Right ventricle myocardium inferior (tissue), 1 donor: Measurements from ENCODE around the gene CYBC1. TPM values are rescaled to one million over a fixed set of nuclear protein-coding genes. Genes with fewer than 3 reads are reported as not detected.

Experiments
- ATAC-seq: fragments of 200-7000 bp; cut with Tn5 transposase; one replicate; pipeline ENCODE4 v1.9.1; 2020; ENCODE audit warnings: mild to moderate bottlenecking, moderate library complexity
- DNase-seq: peaks from one replicate; pipeline ENCODE4 v3.0.0; 2021; ENCODE audit errors: missing footprints
- intact Hi-C: fragments of 100-400 bp; cut with DNase I; formaldehyde crosslinking; loops from one replicate; pipeline ENCODE4 v1.11.0; 2022
- long read RNA-seq: library from polyadenylated mRNA; unstranded; transcript quantifications from one replicate; pipeline ENCODE4 v2.0.0, GENCODE V29; 2021
- total RNA-seq: library from RNA; stranded (reverse); fragmentation: NEBNext Ultra II Directional; extraction: Animal tissue kit (Norgen Biotek cat#: 25700); gene quantifications from one replicate; pipeline ENCODE4 v1.2.1, GENCODE V29; 2021
- donor health status: DM: no; HTN: yes; CAD: no; lungs with severe emphysema.

The CYBC1 gene
- 29.4 TPM for total RNA-seq
- long read RNA-seq, transcript CYBC1-201 (7 exons, 2,093 nt) = major isoform, 10 of 30 reads
- long read RNA-seq, partial matches to known transcripts = 1 of 30 reads
- long read RNA-seq, other reads (novel, unspliced or antisense) = 9 of 30 reads

DNA sequence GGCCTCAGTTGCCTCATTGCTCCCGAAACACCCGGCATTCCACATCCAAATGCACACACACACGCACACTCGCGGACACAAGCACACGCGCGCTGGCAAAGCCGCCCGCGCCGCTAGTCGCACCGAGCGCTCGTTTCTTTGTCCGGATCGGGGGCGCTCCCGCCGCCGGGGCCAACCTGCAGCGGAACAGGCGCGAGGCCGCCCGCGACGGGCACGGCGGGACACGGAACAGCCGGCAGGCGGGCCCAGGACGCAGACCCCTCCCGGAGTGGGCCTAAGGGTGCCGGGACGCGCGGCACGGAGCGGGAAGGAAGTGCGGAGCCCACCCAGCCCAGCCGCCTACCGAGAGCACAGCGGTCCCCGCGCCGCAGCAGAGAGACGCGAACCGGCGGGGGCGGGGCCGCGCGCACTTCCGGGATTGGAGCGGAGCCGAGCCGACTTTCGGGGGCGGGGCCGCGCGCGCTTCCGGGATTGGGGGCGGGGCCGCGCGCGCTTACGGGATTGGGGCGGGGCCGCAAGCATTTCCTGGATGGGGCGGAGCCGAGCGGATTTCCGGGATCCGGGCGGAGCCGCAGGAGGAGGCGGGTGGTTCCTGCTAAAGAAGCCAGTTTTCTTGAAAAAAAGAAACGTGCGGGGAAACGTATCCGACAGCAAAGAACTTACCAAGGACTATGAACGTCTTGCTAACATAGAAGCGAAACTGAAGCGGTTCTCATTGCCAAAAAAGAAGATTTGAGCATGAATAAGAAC, at the start of gene CYBC1:
CYBC1 (minus strand) TSS at position 396 of the 750 bp plus-strand sequence. CDS start 1,498 bp downstream, outside the sequence.
- intact Hi-C loops = loop anchor here (5.0 kb wide), 1 partner anchor 33 kb away; the partner anchor contains the start of genes HEXD and OGFOD3
- DNase-seq (peak; percentile 96), ATAC-seq (peak; percentile 96)

- DNase-seq (peak; percentile 74), ATAC-seq (peak; percentile 56)
- intact Hi-C loops = loop anchor here (1.0 to 5.0 kb wide), 2 partner anchors 22 to 55 kb away; partner anchors contain the start of gene FOXK2
Observed at GRCh38 chr17:82497483-82498405, 47.2 kb upstream of the CYBC1 start.

- DNase-seq (peak; percentile 99), ATAC-seq (peak; percentile 87)
- intact Hi-C loops = loop anchor here (1.0 to 5.0 kb wide), 2 partner anchors 23 to 56 kb away; partner anchors contain the start of gene FOXK2
Observed at GRCh38 chr17:82496529-82497434, 46.2 kb upstream of the CYBC1 start.

DNA sequence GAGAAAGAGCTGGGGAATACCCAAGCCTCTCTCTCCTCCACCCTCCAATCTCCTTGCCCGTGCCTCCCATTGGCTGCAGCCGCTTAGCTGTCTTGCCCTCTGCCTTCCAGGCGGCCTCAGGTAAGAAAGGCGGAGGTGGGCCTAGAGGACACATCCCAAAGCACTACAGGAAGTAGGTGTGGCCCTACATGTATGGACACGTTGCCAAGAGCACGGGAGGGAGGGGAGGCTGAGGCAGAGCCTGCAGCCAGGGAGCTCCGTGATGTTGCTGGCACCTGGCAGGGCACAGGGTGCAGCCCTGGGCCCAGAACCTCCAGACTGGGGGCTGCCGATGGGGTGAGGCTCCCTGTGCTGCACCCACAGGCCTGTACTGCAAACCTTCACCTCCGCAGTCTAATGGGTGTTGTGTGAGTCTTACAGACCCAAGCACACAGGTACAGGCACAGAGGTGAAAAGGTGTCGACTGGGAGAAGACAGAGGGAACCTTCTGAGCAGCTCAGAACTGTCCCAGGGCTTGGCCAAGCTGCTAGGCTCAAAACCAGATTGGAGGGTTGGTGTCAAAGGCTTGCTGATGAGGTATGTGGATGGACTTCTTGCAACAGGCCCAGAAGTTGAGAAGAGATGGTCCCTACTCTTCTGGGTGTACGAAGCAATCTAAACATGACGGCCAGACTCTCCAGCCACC, 45.4 kb upstream of the CYBC1 start:
- ATAC-seq = no peak
- intact Hi-C loops = loop anchor here (5.0 kb wide), 1 partner anchor 56 kb away; no protein-coding TSS in a partner anchor
- DNase-seq = no peak

DNA sequence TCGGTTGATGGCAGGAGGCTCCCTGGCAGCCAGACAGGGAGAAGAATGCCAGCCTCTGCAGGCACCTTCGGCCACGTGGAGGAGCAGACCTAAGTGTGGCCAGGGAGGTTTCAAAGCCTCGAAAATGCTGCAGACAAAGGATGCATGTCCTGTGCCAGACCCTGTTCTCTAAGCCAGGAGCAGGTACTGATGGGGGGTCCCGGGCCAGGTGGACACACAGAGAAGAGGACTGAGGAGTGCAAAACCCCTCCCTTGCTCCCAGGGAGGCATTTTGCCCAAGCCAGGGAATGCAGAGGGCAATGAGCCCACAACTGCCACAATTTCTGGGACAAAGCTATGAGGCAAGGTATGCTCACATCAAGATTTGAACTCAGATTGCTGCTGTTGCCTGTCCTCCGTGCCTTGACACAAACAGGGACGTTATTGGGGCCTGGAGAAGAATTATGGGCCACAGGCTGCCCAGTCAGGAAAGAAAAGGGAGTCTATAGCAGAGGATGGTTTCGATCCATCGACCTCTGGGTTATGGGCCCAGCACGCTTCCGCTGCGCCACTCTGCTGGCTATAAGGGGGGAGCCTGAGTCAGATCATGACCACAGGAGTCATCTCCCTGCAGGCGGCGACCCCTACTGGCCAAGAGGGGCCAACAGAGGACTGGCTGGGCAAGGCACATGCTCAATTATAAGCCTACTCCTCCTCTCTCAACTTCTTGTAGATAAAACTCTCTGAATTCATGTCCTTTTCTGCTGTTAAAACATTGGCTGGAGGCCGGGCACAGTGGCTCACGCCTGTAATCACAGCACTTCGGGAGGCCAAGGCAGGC, 43.9 kb upstream of the CYBC1 start:
- intact Hi-C loops = loop anchor here (5.0 kb wide), 1 partner anchor 58 kb away; no protein-coding TSS in a partner anchor
- ATAC-seq (peak; percentile 81), DNase-seq (peak; percentile 89)

DNA sequence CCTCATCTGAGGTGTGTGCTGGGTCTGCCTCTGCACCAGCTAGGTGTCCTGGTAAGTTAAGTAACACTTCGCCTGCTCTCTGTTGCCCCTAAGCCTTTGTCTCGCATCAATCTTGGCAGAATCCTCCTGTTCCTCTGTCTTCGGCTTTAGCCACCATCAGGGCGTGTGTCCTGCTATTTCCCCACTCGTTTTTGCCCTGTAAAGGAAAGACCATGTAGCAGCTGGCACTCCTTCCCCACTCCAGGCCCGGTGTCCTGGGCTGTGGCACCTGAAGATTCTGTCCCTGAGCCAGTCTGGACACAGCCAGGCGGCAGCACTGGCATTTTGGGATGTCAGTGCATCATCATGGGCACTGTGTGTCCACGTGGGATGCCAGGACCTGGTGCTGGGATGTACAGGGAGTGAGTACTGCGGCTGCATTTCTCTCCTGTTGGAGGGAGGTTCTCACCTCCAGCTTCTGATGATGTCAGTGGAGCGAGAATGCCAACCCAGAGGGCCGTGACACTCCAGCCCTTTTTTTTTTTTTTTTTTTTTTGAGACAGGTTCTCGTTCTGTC, 42.8 kb upstream of the CYBC1 start:
- no peak for ATAC-seq
- no peak for DNase-seq
- intact Hi-C loops = no loop called here

GRCh38 chr17:82492643-82493225, 42.2 kb upstream of the CYBC1 start:
- DNase-seq (no peak), ATAC-seq (no peak)
- intact Hi-C loops = no loop called here

GRCh38 chr17:82491533-82491932, 41.0 kb upstream of the CYBC1 start:
- ATAC-seq (no peak), DNase-seq (no peak)
- intact Hi-C loops = no loop called here

- intact Hi-C loops = no loop called here
- DNase-seq (no peak), ATAC-seq (no peak)
Observed at GRCh38 chr17:82491196-82491530, 40.6 kb upstream of the CYBC1 start.

- DNase-seq (no peak), ATAC-seq (no peak)
- intact Hi-C loops = no loop called here
Observed at GRCh38 chr17:82490512-82491195, 40.1 kb upstream of the CYBC1 start.

DNA sequence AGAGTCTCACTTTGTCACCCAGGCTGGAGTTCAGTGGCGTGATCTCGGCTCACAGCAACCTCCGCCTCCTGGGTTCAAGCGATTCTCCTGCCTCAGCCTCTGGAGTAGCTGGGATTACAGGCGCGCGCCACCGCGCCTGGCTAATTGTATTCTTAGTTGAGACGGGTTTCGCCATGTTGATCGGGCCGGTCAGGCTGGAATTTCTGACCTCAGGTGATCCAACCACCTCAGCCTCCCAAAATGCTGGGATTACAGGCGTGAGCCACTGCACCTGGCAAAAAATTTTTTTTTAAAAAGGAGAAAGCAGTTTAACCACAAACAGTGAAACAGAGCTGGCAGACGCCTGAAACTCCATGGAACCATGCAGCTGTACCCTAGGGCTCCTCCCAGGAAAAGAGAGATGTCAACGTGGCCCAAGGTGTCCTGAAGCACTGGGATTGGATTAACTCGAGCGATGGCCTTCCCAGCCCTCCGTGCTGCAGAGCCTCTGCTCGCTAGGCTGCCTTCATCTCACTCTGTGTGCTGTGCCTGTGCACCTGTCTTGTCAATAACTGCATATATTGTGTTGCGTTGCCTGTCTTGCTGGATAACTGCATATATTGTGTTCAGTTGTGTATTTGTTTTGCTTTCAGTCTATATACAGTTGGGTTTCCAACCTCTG, 39.4 kb upstream of the CYBC1 start:
- no peak for DNase-seq
- intact Hi-C loops = no loop called here
- no peak for ATAC-seq

DNA sequence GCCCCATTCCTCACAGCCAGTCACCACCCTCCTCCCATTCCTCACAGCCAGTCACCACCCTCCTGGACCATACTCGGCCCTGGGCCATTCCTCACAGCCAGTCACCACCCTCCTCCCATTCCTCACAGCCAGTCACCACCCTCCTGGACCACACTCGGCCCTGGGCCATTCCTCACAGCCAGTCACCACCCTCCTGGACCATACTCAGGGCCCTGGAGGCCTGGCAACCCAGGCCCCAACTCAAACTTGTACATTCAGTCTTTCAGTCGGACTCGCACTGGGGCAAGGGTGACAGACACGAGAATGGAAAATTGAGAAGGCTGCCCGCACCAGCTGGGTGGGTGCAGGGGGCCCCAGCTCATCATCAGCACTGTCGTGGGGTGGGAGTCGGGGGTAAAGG, 38.6 kb upstream of the CYBC1 start:
- ATAC-seq = peak; percentile 94
- intact Hi-C loops = no loop called here
- peak; percentile 82 for DNase-seq

DNA sequence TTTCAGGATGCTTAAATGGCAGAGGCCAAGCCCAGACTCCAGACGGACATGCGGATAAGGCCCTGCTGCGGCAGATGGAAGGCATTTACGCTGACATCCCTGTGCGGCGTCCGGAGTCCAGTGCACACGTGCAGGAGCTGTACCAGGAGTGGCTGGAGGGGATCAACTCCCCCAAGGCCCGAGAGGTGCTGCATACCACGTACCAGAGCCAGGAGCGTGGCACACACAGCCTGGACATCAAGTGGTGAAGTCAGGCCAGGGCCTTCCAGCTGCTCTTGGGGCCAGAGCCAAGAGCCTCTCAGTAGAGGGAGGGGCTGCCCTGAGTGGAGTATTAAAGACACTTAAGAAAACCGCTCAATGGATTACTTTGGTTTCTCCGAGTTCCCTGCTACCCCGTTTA, 37.4 kb upstream of the CYBC1 start:
- ATAC-seq (peak; percentile 65), DNase-seq (no peak)
- intact Hi-C loops = no loop called here

DNA sequence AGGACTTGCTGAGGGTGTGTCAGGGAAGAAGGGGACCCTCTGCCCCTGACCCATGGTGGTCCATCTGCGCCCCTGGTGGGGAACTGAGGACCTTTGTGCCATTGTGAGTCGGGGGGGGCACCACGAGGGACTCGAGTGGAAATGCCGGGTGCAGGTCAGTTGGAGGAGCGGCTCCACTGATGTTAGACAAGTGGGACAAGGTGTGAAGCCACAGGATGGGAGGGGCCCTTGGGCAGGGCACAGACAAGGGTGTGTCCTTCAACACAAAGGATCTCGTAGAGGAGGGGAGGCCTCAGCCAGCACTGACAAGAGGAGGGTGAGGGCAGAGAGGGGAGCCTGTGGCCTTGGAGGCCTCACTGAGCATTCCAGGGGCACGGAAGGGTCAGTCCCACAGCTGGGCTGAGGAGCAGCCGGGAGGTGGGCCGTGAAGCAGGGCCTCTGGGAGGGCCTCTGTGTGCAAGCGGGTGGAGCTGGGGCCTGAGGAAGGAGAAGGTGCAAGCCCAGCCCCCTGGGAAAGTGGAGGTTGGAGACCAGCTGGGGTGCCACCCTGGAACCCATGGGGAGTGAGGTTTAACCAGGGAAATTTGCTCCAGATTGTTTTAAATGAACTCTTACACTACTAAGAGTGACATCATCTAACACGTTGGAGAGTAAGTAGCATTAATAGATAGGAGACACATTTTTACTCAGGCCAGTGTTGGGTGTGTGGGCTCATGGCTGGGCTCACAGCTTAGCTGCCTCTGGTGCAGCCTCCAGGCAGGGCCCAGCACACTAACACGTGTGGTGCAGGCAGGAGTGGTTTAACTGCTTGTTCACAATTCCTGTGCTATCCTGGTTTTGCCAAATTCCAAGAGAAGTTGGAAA, 35.9 kb upstream of the CYBC1 start:
- no peak for DNase-seq
- no peak for ATAC-seq
- intact Hi-C loops = no loop called here
